GM18858 (cell line): Measurements from ENCODE around the gene ABHD16A.

Source experiments
- ATAC-seq: cut with Tn5 transposase; IDR thresholded peaks from one replicate; pipeline ENCODE4 v1.9.1; 2021; ENCODE audit not compliant: unreplicated experiment

ABHD16A gene

GRCh38 chr6:31663126-31663960 is 39.8 kb downstream of the ABHD16A start:
- no peak for ATAC-seq

GRCh38 chr6:31662124-31662723 is 40.9 kb downstream of the ABHD16A start:
- ATAC-seq: no peak

- ATAC-seq: no peak
These were observed 41.6 kb downstream of the ABHD16A start for GRCh38 chr6:31661262-31662123.

DNA sequence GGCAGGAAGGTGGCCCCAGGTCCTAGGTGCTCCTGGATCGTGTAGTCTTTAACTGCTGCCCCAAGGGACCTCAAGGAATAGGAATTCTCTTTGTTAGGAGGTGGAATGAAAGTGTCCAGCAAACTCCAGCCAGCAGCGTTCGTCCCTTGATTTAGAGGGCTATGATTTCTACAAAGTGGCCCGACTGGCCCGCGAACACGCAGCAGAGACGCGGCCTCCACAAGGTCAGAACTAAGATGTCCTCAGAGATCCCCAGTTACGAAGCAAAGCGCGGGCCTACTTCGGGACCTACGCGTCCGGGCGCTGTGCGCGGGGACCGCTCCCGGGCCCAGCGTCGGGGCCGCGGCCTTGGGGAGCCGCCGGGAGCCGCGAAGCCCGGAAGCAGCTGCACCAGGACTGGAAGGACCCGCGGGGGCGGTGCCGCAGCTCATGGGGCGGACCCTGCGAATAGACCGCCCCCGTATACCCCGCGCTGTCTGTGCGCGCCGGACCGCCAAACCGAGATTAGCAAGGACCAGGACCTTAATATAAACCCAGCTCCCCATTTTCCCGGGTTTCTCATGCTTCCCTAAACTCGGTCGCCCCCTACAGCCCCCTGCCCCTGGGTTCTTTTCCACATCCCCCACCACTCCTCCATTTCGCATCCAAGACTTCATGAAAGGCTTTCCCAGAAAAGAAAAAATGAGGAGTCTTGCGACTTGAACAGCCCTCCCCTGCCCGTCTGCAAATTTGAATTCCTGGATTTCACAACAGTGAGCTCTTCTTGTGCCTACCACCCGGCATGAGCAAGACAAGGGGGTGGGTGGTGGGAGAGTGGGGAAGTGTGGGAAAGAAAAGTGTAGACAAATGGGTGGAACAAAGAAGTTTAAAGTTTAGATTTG is 42.5 kb downstream of the ABHD16A start, which contains the start of gene C6orf47:
Gene C6orf47 (minus strand): TSS at position 398 of the 881 bp plus-strand sequence. CDS start 831 bp downstream, outside the sequence.
- ATAC-seq: no peak

DNA sequence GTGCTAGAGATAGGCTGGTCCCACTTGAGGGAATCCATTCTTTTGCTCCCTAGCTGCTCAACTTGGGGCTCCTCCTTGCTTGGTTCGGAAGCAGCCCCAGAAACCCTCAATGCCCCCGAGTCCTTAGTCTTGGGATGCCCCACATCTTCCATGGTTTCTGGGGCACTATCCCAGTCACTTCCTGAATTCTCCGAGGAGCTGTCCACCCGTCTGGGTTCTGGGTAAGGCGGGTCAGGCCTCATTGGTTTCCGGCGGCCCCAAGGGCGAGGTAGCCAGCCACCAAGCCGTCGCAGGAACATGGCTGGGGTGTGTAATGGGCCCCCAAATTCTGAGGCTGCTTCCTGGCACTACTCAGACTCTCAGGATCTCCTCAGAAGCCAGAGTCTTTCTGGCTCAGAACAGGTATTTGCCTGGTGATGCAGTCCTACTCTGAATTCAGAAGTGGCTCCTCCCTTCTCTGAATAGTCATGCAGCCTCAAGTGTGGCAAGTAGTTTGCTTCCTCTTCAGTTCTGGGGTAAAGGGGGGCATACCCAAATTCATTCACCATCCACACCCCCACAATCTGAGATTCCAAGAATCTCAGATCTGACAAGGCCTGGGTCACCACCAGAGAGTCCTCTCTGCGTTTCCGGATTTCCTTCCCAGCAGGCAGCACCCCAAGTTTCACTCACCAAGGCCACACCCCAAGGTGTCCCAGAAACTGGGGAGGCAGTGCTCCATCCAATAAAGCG is 43.3 kb downstream of the ABHD16A start:
- ATAC-seq: no peak

GRCh38 chr6:31658983-31659648 is 44.0 kb downstream of the ABHD16A start:
- no peak for ATAC-seq

GRCh38 chr6:31658158-31658688 is 44.9 kb downstream of the ABHD16A start:
- ATAC-seq: no peak

GRCh38 chr6:31657406-31658157 is 45.5 kb downstream of the ABHD16A start:
- ATAC-seq: no peak

GRCh38 chr6:31655349-31656237 is 47.5 kb downstream of the ABHD16A start, which contains the start of gene APOM:
Gene APOM, plus strand, starts transcription at chr6:31655894. Its CDS starts 73 bp downstream, at chr6:31655967.
- no peak for ATAC-seq

DNA sequence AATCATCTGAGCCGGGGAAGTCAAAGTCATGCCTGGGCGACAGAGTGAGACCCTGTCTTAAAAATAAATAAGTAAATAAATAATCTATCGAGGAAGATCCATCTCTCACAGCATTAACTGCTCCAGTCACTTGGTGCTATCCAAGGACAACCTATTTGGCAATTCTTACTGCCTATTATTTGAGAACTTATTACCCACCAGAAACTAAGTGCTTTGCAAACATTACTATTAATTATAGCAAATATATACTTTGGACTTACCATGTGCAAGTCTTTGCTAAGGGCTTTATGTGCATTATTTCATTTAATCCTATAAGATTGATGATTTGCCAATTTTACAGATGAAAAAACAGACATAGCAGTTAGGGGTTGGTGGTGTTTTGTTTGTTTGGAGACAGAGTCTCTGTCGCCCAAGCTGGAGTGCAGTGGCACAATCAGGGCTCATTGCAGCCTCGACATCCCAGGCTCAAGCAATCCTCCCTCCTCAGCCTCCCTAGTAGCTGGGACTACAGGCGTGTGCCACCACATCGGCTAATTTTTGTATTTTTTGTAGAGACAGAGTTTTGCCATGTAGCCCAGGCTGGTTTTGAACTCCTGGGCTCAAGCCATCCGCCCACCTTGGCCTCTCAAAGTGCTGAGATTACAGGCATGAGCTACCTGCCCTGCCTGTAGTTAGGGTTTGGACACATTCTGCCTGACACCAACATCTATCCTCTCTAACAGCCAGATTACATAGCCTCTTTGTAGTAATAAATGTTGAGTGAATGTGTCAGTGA is 48.4 kb downstream of the ABHD16A start:
- ATAC-seq: no peak

GRCh38 chr6:31652925-31653724 is 50.0 kb downstream of the ABHD16A start:
- peak; percentile 36 for ATAC-seq

DNA sequence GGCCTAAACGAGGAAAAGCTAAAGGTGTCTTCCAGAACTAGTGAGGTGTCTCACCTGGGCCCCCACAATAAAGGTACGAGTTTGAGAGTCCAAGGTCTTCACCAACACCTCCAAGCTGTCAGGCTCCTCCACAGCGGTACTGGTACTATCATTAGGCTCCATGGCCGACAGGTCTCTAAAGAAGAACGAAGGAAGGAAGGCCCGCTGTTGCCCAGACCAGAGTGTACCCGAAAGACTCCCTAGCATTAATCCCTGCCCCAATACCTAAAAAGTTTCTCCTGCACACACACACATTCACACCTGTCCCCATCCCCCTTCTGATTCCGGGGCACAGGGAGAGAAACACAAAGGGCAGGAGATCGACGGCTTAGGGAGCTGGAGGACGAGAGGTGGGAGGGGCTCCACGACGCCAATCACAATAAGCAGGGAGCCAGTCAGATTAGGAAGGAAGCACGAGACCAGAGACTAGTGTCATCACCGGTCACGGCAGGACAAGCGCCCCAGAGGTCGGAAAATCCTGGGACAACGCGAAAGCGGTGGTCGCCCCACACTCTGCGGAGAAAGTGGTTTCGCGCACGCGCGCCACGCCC is 51.4 kb downstream of the ABHD16A start:
- peak; percentile 22 for ATAC-seq

DNA sequence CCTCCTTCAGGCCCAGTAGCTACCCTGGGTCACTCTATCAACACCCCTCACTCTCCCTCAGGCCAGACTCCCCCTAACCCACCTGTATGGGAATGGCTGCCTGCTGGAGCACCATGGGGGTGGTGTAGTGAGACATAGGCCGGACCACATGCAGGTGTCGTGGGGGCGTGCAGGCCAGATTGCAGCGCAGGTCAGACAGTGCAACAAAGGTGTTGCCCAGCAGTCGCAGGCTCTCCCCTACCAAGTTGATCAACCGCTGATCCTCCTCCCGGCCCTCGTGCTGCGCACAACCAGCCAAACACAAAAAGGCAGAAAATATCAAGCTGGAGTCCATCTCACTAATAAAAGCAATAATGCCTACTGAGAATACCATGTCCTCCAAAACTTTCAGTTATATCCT is 57.8 kb downstream of the ABHD16A start:
- ATAC-seq: no peak

DNA sequence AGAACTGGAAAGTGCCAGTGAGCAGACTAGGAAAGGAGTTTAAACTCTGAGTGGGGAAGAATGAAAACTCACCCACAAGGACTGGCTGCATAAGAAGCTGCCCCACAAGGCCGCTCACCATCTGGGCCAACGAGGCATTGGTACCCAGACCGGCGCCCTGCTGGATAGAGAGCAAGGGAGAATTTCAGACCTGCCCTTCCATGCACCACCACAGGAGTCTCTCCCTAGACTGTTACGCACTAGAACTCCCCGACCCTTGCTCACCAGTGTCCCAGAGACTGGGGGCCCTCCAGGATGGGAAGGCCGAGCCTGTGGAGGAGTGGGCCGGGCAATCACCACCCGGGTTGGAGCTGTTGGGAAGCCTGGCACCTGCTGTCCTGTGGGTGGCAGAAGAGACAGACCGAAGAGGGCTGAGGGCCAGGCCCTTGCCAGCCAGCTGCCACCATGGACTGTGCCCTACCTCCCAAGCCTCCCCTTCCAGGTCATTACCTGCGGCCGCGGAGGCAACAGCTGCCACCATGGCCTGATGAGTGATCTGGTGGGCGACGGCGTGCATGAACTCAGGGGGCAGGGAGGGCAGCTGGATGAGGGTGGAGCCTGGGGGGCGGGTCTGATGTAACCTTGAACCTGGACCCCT is 59.2 kb downstream of the ABHD16A start:
- ATAC-seq: no peak
